Measurements from ENCODE around the gene CTNNA2. TPM values are rescaled to one million over a fixed set of nuclear protein-coding genes. Genes with fewer than 3 reads are reported as not detected.

The CTNNA2 gene
- polyA plus RNA-seq, 1 of the 3 experiments (the other 2 are of a cell fraction) = 0.30 TPM

DNA sequence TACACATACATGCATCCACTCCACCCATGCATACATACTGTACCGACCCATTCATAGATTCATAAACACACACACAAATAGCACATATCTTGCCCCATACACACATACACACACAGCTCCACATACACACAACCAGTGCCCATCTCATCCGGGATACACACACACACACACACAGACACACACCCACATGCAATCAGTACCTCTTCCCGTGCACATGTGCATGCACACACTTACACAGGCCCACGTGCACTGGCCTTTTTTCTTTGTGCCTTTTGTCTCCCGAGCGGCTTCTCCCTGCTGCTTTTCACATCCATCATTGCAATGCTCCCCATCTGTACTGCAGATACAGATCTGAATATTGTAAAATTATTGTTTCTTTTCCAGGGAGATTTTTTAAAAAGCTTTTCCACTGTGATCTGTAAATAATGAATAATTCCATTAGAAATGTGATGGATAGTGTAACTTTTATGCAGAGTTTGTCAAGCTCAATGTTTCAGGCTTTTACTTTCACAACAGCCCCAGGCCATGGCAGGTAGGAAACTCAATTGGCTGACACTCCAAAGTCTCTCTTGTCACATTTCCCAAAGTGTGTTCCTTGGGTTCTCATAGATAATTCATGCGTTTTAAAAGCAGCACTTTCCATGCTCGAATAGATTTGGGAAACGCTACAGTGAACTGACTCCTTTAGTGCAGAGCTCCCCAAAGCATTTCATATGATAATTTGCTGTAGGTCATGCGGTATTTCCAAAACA lies 393.5 kb downstream of the CTNNA2 start:
- 34% methylated on average over 10 of the region's 10 CpGs for WGBS (ENCODE audit: low lambda C conversion rate)
- Histone ChIP-seq H3F3A (replicated peaks; ENCODE audit: insufficient read depth) (no peaks in the 10 kb centered on the region), H3K27me3 (ENCODE audit: insufficient read depth) (no peaks in the 10 kb centered on the region), H3K36me3 (replicated peaks in 1 of 2; ENCODE audit: control insufficient read depth in 1 of 2, insufficient read depth in 2 of 2, low read length in 1 of 2) (no peaks in the 10 kb centered on the region), H3K4me3 (ENCODE audit: low read depth in 2 of 2, low read length in 1 of 2) (no peak overlapping the region), H3K27ac (ENCODE audit: low read depth in 2 of 2, low read length in 1 of 2) (peak overlapping the region in 1 of 2 experiments; percentile 29; a peak in 1 of 4 replicates), H4K20me1 (ENCODE audit: insufficient read depth) (no peaks in the 10 kb centered on the region), H3K79me2 (ENCODE audit: insufficient read depth) (no peaks in the 10 kb centered on the region), H3K9me3 (no peaks in the 10 kb centered on the region), H3K9me2 (no peaks in the 10 kb centered on the region), H2AFZ (ENCODE audit: low read depth) (no peak overlapping the region), H3K4me2 (no peak overlapping the region), H3K4me1 (ENCODE audit: control insufficient read depth in 1 of 2, insufficient read depth in 2 of 2, low read depth in 1 of 2, low read length in 1 of 2) (peaks cover 0 to 4% of the 10 kb centered on the region in 2 experiments; a peak in 2 of 4 replicates), H3K9ac (no peak overlapping the region)
- no peak for TF ChIP-seq MEF2A (IDR thresholded peaks at IDR 0.05; ENCODE audit: borderline replicate concordance, low read depth)
- 0 out of 4 replicates have a peak, but pooled peaks of 1 of the 2 experiments have one; percentile 9 for TF ChIP-seq EP300 (IDR thresholded peaks at IDR 0.05; ENCODE audit: borderline replicate concordance in 1 of 2, low read depth in 1 of 2, low read length in 1 of 2)
- ChIA-PET CTCF (interaction anchor here (1.2 kb wide), 1 partner anchor 9 kb away, joined by 3 read pairs; no protein-coding TSS in a partner anchor), POLR2A (no interaction called here)
- DNase-seq = peak; percentile 26

DNA sequence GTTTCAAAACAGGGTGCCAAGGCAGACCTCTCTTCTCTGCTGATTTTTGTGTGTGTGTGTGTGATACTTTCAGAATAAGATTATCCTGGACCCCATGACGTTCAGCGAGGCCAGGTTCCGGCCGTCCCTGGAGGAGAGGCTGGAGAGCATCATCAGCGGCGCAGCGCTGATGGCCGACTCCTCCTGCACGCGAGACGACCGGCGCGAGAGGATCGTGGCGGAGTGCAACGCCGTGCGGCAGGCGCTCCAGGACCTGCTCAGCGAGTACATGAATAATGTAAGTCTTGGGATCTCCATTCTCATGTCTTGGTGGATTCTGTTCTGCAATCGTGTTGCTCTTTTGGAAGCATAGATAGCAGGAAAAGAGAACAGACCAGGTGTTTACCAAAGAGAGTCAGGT lies 396.7 kb downstream of the CTNNA2 start:
- WGBS (ENCODE audit: low lambda C conversion rate) = 68% methylated on average over 22 of the region's 22 CpGs
- Histone ChIP-seq H3K79me2 (ENCODE audit: insufficient read depth) (no peaks in the 10 kb centered on the region), H3K27ac (ENCODE audit: low read depth in 2 of 2, low read length in 1 of 2) (no peak overlapping the region), H3K4me2 (no peak overlapping the region), H2AFZ (ENCODE audit: low read depth) (no peak overlapping the region), H3K4me1 (ENCODE audit: control insufficient read depth in 1 of 2, insufficient read depth in 2 of 2, low read depth in 1 of 2, low read length in 1 of 2) (peaks cover 0 to 4% of the 10 kb centered on the region in 2 experiments; a peak in 2 of 4 replicates), H3K9ac (no peak overlapping the region), H4K20me1 (ENCODE audit: insufficient read depth) (no peaks in the 10 kb centered on the region), H3K27me3 (ENCODE audit: insufficient read depth) (no peaks in the 10 kb centered on the region), H3K9me3 (no peaks in the 10 kb centered on the region), H3F3A (replicated peaks; ENCODE audit: insufficient read depth) (no peaks in the 10 kb centered on the region), H3K4me3 (ENCODE audit: low read depth in 2 of 2, low read length in 1 of 2) (no peak overlapping the region), H3K9me2 (no peaks in the 10 kb centered on the region), H3K36me3 (replicated peaks in 1 of 2; ENCODE audit: control insufficient read depth in 1 of 2, insufficient read depth in 2 of 2, low read length in 1 of 2) (no peaks in the 10 kb centered on the region)
- ChIA-PET POLR2A (no interaction called here), CTCF (no interaction called here)
- no peak for DNase-seq
- TF ChIP-seq, protein P1, sequence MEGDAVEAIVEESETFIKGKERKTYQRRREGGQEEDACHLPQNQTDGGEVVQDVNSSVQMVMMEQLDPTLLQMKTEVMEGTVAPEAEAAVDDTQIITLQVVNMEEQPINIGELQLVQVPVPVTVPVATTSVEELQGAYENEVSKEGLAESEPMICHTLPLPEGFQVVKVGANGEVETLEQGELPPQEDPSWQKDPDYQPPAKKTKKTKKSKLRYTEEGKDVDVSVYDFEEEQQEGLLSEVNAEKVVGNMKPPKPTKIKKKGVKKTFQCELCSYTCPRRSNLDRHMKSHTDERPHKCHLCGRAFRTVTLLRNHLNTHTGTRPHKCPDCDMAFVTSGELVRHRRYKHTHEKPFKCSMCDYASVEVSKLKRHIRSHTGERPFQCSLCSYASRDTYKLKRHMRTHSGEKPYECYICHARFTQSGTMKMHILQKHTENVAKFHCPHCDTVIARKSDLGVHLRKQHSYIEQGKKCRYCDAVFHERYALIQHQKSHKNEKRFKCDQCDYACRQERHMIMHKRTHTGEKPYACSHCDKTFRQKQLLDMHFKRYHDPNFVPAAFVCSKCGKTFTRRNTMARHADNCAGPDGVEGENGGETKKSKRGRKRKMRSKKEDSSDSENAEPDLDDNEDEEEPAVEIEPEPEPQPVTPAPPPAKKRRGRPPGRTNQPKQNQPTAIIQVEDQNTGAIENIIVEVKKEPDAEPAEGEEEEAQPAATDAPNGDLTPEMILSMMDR (IDR thresholded peaks at IDR 0.05) = no peak
- no peak for TF ChIP-seq RAD21 (IDR thresholded peaks at IDR 0.05; ENCODE audit: low read length)
- no peak for TF ChIP-seq CHD2 (IDR thresholded peaks at IDR 0.05; ENCODE audit: low read length, partially characterized antibody)

DNA sequence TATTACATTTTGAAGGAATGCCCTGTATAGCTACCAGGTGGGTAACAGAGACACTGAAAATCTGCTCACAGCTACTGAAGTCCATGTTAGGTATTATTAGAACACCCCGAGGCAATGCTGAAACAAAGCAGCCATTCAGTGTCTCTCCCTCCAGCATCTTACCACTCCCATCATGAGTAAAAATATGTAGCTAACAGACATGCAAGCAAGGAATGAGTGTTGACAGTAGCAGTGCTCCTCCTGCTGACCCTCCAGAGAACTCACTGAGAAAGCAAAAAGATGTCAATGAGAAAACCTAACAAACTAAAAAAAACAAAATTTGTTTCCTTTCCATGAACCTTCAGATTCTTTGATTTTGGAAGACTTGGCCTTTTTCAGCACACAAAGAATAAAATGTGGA lies 397.8 kb downstream of the CTNNA2 start:
- H3K27ac ChIP-seq (ENCODE audit: low read depth in 2 of 2, low read length in 1 of 2) = no peak overlapping the region
- DNase-seq = peak; percentile 24
- 24% methylated on average over 1 of the region's 1 CpG for WGBS (ENCODE audit: low lambda C conversion rate)
- H3K4me3 ChIP-seq (ENCODE audit: low read depth in 2 of 2, low read length in 1 of 2) = no peak overlapping the region
- ChIA-PET CTCF (interaction anchor here (1.0 to 1.2 kb wide), 2 partner anchors 11 kb away, joined by 4 to 5 read pairs; no protein-coding TSS in a partner anchor), POLR2A (no interaction called here)
- no peak overlapping the region for H3K4me2 ChIP-seq
- H3K79me2 ChIP-seq (ENCODE audit: insufficient read depth) = no peaks in the 10 kb centered on the region
- H3K36me3 ChIP-seq (replicated peaks in 1 of 2; ENCODE audit: control insufficient read depth in 1 of 2, insufficient read depth in 2 of 2, low read length in 1 of 2) = no peaks in the 10 kb centered on the region
- H3K9ac ChIP-seq = no peak overlapping the region
- H3K9me2 ChIP-seq = no peaks in the 10 kb centered on the region
- H3K9me3 ChIP-seq = no peaks in the 10 kb centered on the region
- H3K4me1 ChIP-seq (ENCODE audit: control insufficient read depth in 1 of 2, insufficient read depth in 2 of 2, low read depth in 1 of 2, low read length in 1 of 2) = peaks cover 0 to 4% of the 10 kb centered on the region in 2 experiments; a peak in 2 of 4 replicates
- TF ChIP-seq TAF1 (IDR thresholded peaks at IDR 0.05; ENCODE audit: borderline replicate concordance, low read depth, low read length) = no peak
- TF ChIP-seq EZH2phosphoT487 (IDR thresholded peaks at IDR 0.05; ENCODE audit: borderline replicate concordance, low read depth) = no peak
- TF ChIP-seq RAD21 (IDR thresholded peaks at IDR 0.05; ENCODE audit: low read length) = peak; percentile 3; the same call in 1 of the 2 replicates
- H2AFZ ChIP-seq (ENCODE audit: low read depth) = no peak overlapping the region
- no peaks in the 10 kb centered on the region for H4K20me1 ChIP-seq (ENCODE audit: insufficient read depth)
- no peaks in the 10 kb centered on the region for H3F3A ChIP-seq (replicated peaks; ENCODE audit: insufficient read depth)
- no peaks in the 10 kb centered on the region for H3K27me3 ChIP-seq (ENCODE audit: insufficient read depth)

Measured in SK-N-SH (cell line).